GM21360 (cell line): ENCODE results near the gene INHBE.

ENCODE experiments used
- ATAC-seq: cut with Tn5 transposase; IDR thresholded peaks from one replicate; pipeline ENCODE4 v1.9.1; 2021; ENCODE audit warnings: mild to moderate bottlenecking, moderate library complexity; ENCODE audit not compliant: unreplicated experiment

The INHBE gene

DNA sequence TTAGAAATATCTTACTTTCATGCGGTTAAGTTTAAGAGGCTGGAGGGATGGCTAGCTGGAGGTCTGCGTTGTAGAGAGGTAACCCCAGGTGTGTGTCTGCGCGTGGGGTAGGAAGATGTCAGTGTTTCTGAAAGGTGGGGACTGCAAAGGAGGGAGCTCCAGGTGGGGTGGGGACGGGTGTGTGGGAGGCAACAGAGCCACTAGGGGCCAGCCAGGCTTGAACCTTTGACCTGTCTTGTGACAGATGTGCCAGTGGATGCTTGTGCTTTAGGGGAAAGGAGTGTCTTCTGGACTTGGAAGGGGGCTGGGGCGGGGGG is 5.3 kb downstream of the INHBE start:
- no peak for ATAC-seq

DNA sequence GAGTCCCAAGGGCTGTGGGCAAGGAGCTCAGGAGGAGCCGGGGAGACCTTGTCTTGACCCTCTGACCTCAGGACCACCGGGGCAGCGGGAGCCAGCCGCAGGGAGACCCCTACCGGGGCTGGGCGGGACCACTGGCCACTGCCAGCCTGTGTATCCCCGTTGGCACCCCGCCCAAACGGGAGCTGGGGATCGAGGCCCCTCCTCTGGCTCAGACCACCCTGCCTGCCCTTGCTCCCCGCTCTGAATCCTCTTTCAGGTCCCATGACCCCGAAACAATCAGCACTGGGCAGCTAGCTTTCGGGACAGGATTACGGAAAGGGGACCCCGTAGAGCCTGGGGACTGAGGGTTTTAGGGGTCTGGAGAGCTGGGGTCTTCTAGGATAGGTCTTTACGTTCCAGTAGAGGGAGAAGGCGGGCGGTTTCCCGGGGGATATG is 5.8 kb downstream of the INHBE start:
- ATAC-seq: no peak

DNA sequence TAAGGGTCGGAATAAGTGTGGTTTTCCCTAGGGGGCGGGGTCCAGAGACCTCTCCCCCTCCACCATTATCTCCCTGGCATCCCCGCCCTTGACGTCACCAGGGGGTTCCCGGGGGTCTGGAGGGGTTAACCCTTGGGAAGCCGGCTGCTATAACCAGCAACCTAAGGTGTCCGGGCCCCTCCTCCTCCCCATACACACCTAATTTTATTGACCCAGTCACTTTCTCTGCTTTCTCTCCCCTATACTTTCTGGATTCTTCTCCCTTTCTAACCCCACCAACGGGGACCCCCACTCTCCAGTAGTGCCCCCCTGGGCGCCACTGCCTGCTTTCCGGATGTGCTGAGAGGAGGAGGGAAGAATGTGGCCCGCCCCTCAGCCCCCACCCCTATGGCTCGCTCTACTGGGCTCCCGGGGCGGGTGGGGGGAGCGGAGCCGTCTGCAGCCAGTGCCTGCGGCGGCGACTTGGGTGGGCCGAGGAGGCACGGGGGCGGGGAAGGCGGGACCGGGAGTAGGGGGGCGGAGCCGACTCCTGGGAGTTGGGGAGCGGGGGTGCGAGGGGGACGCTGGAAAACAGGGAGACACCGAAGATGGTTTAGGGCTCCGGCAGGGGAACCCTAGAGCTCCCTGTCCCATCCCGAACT is 6.3 kb downstream of the INHBE start:
- no peak for ATAC-seq

DNA sequence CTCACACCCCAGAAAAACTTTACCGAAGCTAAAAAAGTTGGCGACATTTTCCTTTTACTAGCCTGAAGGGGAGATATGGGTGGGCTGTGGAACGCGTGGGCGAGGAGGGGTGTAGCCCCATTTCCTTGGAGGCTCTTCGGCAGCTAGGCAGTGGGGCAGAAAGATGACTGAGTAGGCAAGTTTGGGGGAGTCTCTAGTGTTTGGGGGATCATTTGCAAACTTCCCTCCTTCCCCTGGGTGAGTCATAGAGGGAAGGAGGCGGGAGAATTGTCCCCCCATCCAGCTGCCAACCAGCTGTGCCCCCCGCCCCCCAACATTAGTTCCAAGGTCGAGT is 6.8 kb downstream of the INHBE start:
- ATAC-seq: no peak

DNA sequence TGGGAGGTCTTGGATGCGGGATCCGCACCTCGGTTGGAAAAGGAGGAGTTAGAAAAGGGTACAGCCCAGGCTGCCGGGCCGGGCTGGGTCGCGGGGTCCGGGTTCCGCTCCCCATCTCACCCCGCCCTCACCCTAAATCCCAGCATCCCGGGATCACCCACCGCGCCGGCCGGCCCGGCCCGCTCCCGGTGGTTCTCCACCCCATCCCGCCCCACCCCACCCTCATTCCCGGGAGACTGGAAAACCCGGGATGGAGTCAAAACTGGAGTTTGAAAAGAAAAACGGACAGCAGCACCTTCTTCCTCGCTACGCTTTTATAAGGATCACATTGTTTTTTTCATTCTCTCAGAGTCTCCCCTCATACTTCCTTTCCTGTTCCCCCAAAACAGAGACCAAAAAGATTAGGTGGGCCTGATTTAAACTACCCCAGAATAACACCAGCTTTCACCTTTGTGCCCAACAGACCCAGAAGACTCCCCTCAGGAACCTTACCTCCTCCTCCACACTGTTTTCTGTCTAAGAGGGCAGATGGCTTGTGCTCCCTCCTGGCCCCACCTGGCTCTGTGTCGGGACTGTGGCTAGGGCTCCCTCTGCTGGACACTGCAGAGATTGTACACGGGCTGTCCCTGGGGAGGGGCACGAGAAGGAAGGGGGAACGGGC is 7.3 kb downstream of the INHBE start:
- ATAC-seq: peak; percentile 68

DNA sequence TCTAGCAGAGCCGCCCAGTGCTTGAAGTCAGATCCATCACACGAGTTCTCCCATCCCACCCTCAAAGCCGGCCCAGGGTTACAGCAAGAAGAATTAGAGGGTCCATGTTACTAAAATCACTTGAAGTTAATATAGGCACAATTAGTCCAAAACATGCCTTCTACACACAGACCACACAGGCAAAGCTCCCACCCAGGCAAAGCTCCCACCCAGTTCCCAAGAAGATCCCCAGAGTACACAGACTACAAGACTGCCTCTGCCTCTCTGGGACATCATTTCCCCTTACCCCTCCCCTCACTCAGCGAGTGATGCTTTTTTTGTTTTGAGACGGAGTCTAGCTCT is 7.8 kb downstream of the INHBE start:
- no peak for ATAC-seq

DNA sequence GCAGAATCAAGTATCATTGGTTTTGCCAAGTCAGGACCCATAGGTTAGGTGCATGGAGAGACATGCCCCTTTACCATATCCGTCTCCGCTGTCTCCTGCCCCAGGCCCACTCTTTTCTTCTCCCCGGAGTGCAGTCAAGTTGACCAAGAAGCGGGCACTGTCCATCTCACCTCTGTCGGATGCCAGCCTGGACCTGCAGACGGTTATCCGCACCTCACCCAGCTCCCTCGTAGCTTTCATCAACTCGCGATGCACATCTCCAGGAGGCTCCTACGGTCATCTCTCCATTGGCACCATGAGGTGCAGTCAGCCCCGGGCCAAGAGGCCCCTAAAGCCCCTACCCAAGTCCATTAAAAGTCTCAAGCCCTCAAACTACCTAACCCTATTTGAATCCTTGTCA is 9.5 kb downstream of the INHBE start:
- ATAC-seq: no peak

DNA sequence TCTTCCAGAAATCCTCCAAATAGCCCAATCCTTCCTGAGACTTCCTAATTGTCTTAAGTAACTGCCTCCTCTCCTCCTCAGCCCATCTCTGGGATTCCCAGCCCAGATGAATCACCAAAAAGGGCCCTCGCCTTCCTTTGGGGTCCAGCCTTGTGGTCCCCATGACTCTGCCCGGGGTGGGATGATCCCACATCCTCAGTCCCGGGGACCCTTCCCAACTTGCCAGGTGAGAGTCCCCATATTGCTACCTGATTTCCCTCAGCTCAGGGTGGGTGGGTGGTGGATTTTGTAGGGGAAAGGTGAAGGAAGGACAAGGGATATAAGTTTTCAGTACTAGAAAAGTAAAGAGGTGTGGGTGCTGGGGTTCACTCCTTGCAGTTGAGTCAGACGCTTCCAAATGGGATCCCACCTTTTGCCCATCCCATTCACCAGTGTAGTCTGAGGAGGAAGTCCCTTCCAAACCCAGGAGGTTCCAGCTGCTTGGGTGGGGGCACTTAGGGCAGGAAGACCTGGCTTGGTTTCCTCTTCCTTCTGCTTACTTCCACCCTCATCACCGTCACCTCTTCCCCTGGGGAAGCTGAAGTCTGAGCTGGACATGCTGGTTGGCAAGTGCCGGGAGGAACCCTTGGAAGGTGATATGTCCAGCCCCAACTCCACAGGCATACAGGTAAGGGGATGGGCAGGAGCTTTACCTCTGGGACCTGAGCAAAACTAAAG is 10.1 kb downstream of the INHBE start:
- ATAC-seq: no peak

DNA sequence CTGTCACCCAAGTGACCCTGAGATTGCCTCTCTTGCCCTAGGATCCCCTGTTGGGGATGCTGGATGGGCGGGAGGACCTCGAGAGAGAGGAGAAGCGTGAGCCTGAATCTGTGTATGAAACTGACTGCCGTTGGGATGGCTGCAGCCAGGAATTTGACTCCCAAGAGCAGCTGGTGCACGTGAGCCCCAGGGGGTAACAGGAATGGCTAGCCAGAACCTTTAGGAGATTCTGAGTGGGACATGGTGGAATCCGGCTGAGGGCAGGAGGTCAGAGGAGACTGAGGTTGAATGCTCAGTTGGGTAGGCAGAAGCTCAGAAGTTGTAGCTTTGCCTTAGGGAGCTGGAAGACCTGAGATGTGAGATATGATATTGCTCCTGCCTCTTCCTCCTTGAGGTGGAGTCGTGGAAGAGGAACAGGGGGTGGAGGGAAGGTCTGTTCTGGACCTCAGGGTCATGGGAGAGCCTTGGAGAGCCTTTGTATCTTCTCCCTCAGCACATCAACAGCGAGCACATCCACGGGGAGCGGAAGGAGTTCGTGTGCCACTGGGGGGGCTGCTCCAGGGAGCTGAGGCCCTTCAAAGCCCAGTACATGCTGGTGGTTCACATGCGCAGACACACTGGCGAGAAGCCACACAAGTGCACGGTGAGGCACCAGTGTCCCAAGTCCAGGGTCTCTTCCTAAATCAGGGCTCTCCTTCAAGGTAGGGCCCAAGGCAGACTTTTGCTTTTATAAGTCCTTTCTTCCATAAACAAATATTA is 10.8 kb downstream of the INHBE start:
- no peak for ATAC-seq

DNA sequence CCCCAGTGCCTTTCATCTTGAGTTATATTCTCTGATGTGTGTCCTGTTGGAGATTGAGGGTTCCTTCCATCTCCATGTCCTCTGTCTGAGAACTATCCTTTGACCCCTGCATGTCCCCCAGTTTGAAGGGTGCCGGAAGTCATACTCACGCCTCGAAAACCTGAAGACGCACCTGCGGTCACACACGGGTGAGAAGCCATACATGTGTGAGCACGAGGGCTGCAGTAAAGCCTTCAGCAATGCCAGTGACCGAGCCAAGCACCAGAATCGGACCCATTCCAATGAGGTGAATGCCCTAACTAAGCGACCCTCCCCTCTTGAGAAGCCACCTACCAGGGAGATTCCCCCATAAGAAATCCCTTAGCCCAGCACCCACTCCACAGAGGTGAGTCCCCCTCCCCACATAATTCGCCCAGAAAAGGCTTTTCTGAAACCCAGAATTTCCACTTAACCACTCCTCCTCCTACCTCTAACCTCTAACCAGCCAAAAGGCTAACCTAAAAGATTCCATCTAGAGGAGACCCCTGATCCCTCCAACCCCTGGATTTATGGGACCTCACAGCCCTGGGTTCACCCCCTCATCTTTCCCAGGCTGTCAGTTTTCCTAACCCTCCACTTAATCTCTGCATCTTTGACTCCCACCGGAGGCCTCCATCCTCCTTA is 12.2 kb downstream of the INHBE start:
- no peak for ATAC-seq

DNA sequence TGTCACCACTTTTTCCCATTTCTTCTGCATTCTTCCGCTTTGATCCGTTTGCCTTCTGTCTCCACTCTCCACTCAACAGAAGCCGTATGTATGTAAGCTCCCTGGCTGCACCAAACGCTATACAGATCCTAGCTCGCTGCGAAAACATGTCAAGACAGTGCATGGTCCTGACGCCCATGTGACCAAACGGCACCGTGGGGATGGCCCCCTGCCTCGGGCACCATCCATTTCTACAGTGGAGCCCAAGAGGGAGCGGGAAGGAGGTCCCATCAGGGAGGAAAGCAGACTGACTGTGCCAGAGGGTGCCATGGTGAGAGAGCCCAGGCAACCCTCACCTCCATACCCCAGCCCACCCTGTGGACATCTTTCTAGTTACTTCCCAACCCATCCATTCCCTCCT is 12.8 kb downstream of the INHBE start:
- ATAC-seq: no peak

DNA sequence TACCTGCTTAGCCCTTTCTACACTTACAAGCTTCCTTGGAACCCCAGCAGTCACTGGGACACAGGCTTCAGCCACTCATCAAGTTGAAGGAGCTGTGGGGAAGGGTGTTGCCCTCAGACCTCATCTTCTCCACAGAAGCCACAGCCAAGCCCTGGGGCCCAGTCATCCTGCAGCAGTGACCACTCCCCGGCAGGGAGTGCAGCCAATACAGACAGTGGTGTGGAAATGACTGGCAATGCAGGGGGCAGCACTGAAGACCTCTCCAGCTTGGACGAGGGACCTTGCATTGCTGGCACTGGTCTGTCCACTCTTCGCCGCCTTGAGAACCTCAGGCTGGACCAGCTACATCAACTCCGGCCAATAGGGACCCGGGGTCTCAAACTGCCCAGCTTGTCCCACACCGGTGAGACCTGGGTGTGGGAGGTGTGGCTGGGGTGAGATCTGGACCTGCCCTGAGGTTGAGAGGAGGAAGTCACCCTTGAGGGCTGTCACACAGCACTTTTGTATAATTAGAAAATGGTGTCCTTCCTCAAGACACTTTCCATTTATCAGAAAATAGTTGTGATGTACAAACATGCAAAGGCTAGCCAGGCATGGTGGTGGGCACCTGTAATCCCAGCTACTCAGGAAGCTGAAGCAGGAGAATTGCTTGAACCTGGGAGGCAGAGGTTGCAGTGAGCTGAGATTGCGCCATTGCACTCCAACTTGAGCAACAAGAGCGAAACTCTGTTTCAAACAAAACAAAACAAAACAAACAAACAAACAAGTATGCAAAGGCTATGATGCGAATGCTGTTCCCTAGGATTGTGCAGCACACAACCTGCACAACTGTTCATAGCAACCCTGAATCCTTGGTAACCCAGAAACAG is 14.4 kb downstream of the INHBE start:
- no peak for ATAC-seq

DNA sequence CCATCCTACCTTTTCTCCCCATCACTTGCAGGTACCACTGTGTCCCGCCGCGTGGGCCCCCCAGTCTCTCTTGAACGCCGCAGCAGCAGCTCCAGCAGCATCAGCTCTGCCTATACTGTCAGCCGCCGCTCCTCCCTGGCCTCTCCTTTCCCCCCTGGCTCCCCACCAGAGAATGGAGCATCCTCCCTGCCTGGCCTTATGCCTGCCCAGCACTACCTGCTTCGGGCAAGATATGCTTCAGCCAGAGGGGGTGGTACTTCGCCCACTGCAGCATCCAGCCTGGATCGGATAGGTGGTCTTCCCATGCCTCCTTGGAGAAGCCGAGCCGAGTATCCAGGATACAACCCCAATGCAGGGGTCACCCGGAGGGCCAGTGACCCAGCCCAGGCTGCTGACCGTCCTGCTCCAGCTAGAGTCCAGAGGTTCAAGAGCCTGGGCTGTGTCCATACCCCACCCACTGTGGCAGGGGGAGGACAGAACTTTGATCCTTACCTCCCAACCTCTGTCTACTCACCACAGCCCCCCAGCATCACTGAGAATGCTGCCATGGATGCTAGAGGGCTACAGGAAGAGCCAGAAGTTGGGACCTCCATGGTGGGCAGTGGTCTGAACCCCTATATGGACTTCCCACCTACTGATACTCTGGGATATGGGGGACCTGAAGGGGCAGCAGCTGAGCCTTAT is 15.3 kb downstream of the INHBE start:
- ATAC-seq: no peak

DNA sequence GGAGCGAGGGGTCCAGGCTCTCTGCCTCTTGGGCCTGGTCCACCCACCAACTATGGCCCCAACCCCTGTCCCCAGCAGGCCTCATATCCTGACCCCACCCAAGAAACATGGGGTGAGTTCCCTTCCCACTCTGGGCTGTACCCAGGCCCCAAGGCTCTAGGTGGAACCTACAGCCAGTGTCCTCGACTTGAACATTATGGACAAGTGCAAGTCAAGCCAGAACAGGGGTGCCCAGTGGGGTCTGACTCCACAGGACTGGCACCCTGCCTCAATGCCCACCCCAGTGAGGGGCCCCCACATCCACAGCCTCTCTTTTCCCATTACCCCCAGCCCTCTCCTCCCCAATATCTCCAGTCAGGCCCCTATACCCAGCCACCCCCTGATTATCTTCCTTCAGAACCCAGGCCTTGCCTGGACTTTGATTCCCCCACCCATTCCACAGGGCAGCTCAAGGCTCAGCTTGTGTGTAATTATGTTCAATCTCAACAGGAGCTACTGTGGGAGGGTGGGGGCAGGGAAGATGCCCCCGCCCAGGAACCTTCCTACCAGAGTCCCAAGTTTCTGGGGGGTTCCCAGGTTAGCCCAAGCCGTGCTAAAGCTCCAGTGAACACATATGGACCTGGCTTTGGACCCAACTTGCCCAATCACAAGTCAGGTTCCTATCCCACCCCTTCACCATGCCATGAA is 16.0 kb downstream of the INHBE start:
- ATAC-seq: no peak

DNA sequence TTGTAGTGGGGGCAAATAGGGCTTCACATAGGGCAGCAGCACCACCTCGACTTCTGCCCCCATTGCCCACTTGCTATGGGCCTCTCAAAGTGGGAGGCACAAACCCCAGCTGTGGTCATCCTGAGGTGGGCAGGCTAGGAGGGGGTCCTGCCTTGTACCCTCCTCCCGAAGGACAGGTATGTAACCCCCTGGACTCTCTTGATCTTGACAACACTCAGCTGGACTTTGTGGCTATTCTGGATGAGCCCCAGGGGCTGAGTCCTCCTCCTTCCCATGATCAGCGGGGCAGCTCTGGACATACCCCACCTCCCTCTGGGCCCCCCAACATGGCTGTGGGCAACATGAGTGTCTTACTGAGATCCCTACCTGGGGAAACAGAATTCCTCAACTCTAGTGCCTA is 16.6 kb downstream of the INHBE start:
- ATAC-seq: no peak

DNA sequence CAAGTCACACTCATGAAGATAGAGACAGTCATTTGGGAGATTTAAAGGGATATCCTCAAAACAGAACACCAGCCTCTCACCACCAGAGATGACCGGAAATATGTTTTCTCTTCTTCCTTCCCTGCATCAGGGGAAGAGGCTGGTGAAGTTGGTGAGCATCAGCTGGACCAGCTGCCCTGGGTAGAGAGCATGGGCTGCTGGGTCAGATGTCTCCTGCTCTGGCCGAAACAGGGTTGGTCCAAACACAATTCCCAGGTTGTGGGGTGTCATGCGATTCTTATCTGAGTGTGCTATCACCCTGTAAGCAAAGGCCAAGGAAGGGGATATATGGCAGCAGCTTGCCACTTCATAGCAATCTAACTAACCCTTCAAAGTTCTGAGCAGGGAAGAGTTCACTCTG is 17.3 kb downstream of the INHBE start:
- no peak for ATAC-seq

DNA sequence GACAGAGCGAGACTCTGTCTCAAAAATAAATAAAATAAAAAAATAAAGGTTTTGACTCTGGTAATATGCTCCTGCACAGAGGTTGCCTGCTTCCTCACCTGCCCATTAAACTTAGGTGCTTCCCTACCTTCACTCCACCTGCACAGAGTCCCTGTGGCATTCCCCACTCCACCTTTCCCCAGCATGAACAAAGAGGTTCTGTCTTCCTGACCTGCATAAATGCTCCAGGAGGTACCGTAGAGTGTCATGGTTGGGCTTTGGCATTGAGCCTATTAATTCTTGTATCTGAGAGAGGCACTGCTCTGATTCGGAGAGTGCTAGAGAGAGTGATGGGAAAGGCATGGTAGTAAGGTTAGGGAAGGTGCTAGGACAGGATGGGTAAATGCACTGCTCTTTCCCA is 18.3 kb downstream of the INHBE start:
- no peak for ATAC-seq

DNA sequence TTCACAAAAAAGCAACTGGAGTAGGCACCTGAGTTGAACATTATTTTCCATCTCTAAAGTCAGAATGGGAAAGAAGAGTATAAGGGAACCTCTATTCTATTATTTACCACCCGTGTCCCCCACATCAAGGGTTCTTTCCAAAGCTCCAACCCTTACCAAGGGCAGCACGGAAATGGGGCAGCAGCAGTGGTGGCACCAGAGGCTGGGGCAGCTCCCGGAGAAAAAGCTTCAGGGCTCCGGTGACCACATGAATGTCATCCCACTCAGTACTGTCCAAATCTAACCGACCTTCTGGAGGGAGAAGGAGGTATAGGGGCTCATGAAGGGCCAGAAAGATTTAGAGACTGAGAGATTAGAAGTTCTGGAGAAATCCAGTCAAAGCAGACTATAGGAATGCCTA is 18.8 kb downstream of the INHBE start:
- no peak for ATAC-seq

DNA sequence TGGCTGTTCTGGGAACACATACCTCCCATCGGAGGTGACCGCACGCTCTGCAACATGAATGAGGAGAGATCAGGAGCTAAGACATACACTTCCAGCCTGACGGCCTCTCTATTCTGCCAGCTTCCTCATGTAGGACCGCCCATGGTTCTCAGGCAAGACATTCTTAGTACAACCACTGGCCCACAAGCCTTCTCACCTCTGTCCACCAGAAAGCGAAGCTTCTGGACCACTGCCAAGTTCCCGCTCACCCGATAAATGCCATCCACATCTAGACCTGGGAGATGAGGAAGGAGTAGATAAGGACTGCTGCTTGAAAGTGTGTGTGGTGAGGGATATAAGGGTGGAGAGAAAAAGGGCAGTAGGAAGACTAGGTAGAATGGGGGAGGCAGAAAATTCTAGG is 19.3 kb downstream of the INHBE start:
- no peak for ATAC-seq
